OCI-LY1 (cell line): ENCODE data around the gene GLIPR2.

Experiments used
- H2AFZ ChIP-seq: fragments of 200-600 bp; sonication (generic), shearing (Covaris generic); 2 replicates; pipeline ENCODE4 v1.6.0; 2014; ENCODE audit warnings: antibody characterized with exemption, mild to moderate bottlenecking, low read length
- H3F3A ChIP-seq: fragments of 200-600 bp; sonication (generic), shearing (Covaris generic); 2 replicates; pipeline ENCODE4 v1.6.0; 2014; ENCODE audit warnings: mild to moderate bottlenecking, antibody characterized with exemption, low read length, moderate library complexity; ENCODE audit not compliant: insufficient read depth
- H3K27ac ChIP-seq: fragments of 200-600 bp; sonication (generic); 2 replicates; pipeline ENCODE4 v1.5.1; 2014; ENCODE audit warnings: low read length, mixed run types, mild to moderate bottlenecking, low read depth; ENCODE audit not compliant: poor library complexity, severe bottlenecking
- H3K27me3 ChIP-seq: fragments of 200-600 bp; sonication (generic); 2 replicates; pipeline ENCODE4 v1.6.0; 2014; ENCODE audit warnings: antibody characterized with exemption, mild to moderate bottlenecking, low read length, moderate library complexity; ENCODE audit not compliant: insufficient read depth
- H3K36me3 ChIP-seq: fragments of 200-600 bp; sonication (generic); 2 replicates; pipeline ENCODE4 v1.6.1; 2014; ENCODE audit warnings: mild to moderate bottlenecking, antibody characterized with exemption, low read length, moderate library complexity, mixed read lengths; ENCODE audit not compliant: insufficient read depth
- H3K4me1 ChIP-seq: fragments of 200-600 bp; sonication (generic); 2 replicates; pipeline ENCODE4 v1.5.1; 2014; ENCODE audit warnings: mild to moderate bottlenecking, low read length, moderate library complexity; ENCODE audit not compliant: insufficient read depth, severe bottlenecking
- H3K4me2 ChIP-seq: fragments of 200-600 bp; sonication (generic), shearing (Covaris generic); 2 replicates; pipeline ENCODE4 v1.6.1; 2014; ENCODE audit warnings: low read length
- H3K4me3 ChIP-seq: fragments of 200-600 bp; sonication (generic); 2 replicates; pipeline ENCODE4 v1.5.1; 2014; ENCODE audit warnings: low read length, low read depth, mild to moderate bottlenecking, mixed read lengths; ENCODE audit not compliant: poor library complexity, severe bottlenecking
- H3K79me2 ChIP-seq: fragments of 200-600 bp; shearing (Covaris generic); 2 replicates; pipeline ENCODE4 v1.6.1; 2016; ENCODE audit warnings: mixed run types, low read length, mixed read lengths; ENCODE audit not compliant: insufficient read depth
- H3K9ac ChIP-seq: fragments of 200-600 bp; sonication (generic), shearing (Covaris generic); 2 replicates; pipeline ENCODE4 v1.6.1; 2014; ENCODE audit warnings: mild to moderate bottlenecking, low read length, mixed read lengths
- H3K9me2 ChIP-seq: fragments of 200-600 bp; sonication (generic), shearing (Covaris generic); 2 replicates; pipeline ENCODE4 v1.6.1; 2014; ENCODE audit warnings: low read depth, mild to moderate bottlenecking, low read length, mixed read lengths
- H3K9me3 ChIP-seq: fragments of 200-600 bp; shearing (Covaris generic); 2 replicates; pipeline ENCODE4 v1.6.1; 2014; ENCODE audit warnings: low read length, mixed read lengths
- H4K20me1 ChIP-seq: fragments of 200-600 bp; sonication (generic), shearing (Covaris generic); 2 replicates; pipeline ENCODE4 v1.6.0; 2016; ENCODE audit warnings: mild to moderate bottlenecking, low read length; ENCODE audit not compliant: insufficient read depth
- CTCF ChIP-seq: fragments of 200-600 bp; sonication (generic), shearing (Covaris generic); IDR thresholded peaks from 2 replicates; pipeline ENCODE4 v1.5.1; 2017; ENCODE audit warnings: mild to moderate bottlenecking, antibody characterized with exemption, low read length, moderate library complexity, mixed read lengths
- EZH2 ChIP-seq: fragments of 200-600 bp; sonication (generic), shearing (Covaris generic); IDR thresholded peaks from 2 replicates; pipeline ENCODE4 v1.8.0; 2017; ENCODE audit warnings: borderline replicate concordance, mixed run types, mild to moderate bottlenecking, antibody characterized with exemption, low read length, moderate library complexity, mixed read lengths

Gene GLIPR2

DNA sequence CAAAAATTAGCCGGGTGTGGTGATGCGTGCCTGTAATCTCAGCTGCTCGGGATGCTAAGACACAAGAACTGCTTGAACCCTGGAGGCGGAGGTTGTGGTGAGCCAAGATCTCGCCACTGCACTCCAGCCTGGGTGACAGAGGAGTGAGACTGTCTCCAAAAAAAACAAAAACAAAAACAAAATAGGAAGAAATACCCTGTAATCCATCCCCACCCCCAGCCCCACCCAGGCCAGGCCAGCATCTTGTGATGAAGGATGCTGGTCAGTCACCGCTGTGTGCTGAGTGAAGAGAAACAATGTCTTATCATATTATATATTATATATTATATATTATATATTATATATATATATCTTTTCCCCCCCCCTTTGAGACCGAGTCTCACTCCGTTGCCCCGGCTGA is 17.2 kb downstream of the GLIPR2 start:
- no peaks in the 10 kb centered on the region for H3K27me3 ChIP-seq
- H3K4me3 ChIP-seq: no peak overlapping the region
- H3F3A ChIP-seq: no peaks in the 10 kb centered on the region
- H3K79me2 ChIP-seq: no peaks in the 10 kb centered on the region
- peaks cover 37% of the 10 kb centered on the region for H3K4me1 ChIP-seq
- peak overlapping the region; percentile 3; the same call in 1 of the 2 replicates for H3K4me2 ChIP-seq
- H2AFZ ChIP-seq: no peak overlapping the region
- H3K9ac ChIP-seq: no peak overlapping the region
- H3K9me2 ChIP-seq: no peaks in the 10 kb centered on the region
- H3K36me3 ChIP-seq: no peaks in the 10 kb centered on the region
- no peak overlapping the region for H3K27ac ChIP-seq
- no peaks in the 10 kb centered on the region for H4K20me1 ChIP-seq
- TF ChIP-seq CTCF: no peak
- TF ChIP-seq EZH2: no peak
- H3K9me3 ChIP-seq: no peaks in the 10 kb centered on the region

GRCh38 chr9:36154331-36154952 is 17.9 kb downstream of the GLIPR2 start:
- no peaks in the 10 kb centered on the region for H3F3A ChIP-seq
- no peak overlapping the region for H3K4me3 ChIP-seq
- no peaks in the 10 kb centered on the region for H3K9me3 ChIP-seq
- no peak overlapping the region for H3K27ac ChIP-seq
- H3K79me2 ChIP-seq: no peaks in the 10 kb centered on the region
- H3K4me1 ChIP-seq: peaks cover 37% of the 10 kb centered on the region
- no peaks in the 10 kb centered on the region for H4K20me1 ChIP-seq
- TF ChIP-seq EZH2 (no peak), CTCF (no peak)
- no peaks in the 10 kb centered on the region for H3K27me3 ChIP-seq
- no peak overlapping the region for H2AFZ ChIP-seq
- H3K9me2 ChIP-seq: no peaks in the 10 kb centered on the region
- H3K36me3 ChIP-seq: no peaks in the 10 kb centered on the region
- peak overlapping the region; percentile 29; the same call in 1 of the 2 replicates for H3K4me2 ChIP-seq
- H3K9ac ChIP-seq: no peak overlapping the region

DNA sequence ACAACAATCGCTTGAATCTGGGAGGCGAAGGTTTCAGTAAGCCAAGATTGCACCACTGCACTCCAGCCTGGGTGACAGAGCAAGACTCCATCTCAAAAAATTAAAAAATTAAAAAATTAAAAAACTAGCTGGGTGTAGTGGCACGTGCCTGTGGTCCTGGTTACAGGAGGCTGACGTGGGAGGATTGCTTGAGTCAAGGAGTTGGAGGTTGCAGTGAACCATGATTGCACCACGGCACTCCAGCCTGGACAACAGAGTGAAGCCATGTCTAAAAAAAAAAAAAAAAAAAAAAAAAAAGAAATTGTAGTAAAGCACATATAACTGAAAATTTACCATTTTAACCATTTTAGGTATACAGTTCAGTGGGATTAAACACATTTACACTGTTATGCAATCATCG is 19.6 kb downstream of the GLIPR2 start:
- H3K79me2 ChIP-seq: no peaks in the 10 kb centered on the region
- H3K4me2 ChIP-seq: no peak overlapping the region
- no peak overlapping the region for H2AFZ ChIP-seq
- no peak overlapping the region for H3K27ac ChIP-seq
- H3K4me1 ChIP-seq: peaks cover 37% of the 10 kb centered on the region
- no peak overlapping the region for H3K4me3 ChIP-seq
- H3F3A ChIP-seq: no peaks in the 10 kb centered on the region
- no peaks in the 10 kb centered on the region for H3K9me2 ChIP-seq
- TF ChIP-seq EZH2 (no peak), CTCF (no peak)
- no peaks in the 10 kb centered on the region for H4K20me1 ChIP-seq
- H3K36me3 ChIP-seq: no peaks in the 10 kb centered on the region
- no peaks in the 10 kb centered on the region for H3K27me3 ChIP-seq
- H3K9me3 ChIP-seq: no peaks in the 10 kb centered on the region
- no peak overlapping the region for H3K9ac ChIP-seq
